Adrenal gland (tissue), 5 donors: ENCODE results near the gene PRKCA.

Experiments
- CTCF ChIP-seq, 6 experiments: fragments of 450-650 bp in 4 of 6; fragments of 200-600 bp in 2 of 6; sonication (generic) in 1 of 6; IDR thresholded peaks; 1 replicate in 5 of 6; 2 replicates in 1 of 6; pipeline versions ENCODE4 v1.5.1 to v1.8.0; 2016 to 2021; ENCODE audit warnings: antibody characterized with exemption in 6 of 6, mild to moderate bottlenecking in 2 of 6, moderate library complexity in 1 of 6
- POLR2A ChIP-seq, 2 donors: fragments of 450-650 bp; IDR thresholded peaks; one replicate each; pipeline ENCODE4 v1.6.1; 2017; ENCODE audit warnings: antibody characterized with exemption in 2 of 2, mild to moderate bottlenecking in 2 of 2, moderate library complexity in 1 of 2
- donor health status: DM: no; HTN: no; CAD: no.

GRCh38 chr17:66495035-66495434 lies 192.6 kb downstream of the PRKCA start:
- TF ChIP-seq CTCF (IDR thresholded peaks at IDR 0.05) (no peak), POLR2A (IDR thresholded peaks at IDR 0.05) (no peak)
